ENCODE data around the gene CLASP2.

- TF ChIP-seq CTCF (IDR thresholded peaks at IDR 0.05; ENCODE audit: borderline replicate concordance, extremely low read depth, low read length, poor library complexity, severe bottlenecking) = no peak
- TF ChIP-seq EZH2 (IDR thresholded peaks at IDR 0.05; ENCODE audit: borderline replicate concordance, low read depth, low read length, severe bottlenecking) = no peak
Observed at GRCh38 chr3:33652736-33653135, 65.3 kb downstream of the CLASP2 start.

Measured in DND-41 (cell line).